Medulla oblongata (tissue), 1 donor: Measurements from ENCODE around the gene CES2.
A peak's percentile ranks its signal among the peaks of the same experiment; 100 is the strongest.
"Not testable (repeated sequence)": the region's sequence is repeated elsewhere in the genome, so short reads cannot be mapped to it uniquely, and the experiment has no call there.

Experiments
- DNase-seq: peaks from one replicate; pipeline ENCODE4 v3.0.0-alpha.2; 2015; ENCODE audit errors: extremely low spot score

Gene CES2

DNA sequence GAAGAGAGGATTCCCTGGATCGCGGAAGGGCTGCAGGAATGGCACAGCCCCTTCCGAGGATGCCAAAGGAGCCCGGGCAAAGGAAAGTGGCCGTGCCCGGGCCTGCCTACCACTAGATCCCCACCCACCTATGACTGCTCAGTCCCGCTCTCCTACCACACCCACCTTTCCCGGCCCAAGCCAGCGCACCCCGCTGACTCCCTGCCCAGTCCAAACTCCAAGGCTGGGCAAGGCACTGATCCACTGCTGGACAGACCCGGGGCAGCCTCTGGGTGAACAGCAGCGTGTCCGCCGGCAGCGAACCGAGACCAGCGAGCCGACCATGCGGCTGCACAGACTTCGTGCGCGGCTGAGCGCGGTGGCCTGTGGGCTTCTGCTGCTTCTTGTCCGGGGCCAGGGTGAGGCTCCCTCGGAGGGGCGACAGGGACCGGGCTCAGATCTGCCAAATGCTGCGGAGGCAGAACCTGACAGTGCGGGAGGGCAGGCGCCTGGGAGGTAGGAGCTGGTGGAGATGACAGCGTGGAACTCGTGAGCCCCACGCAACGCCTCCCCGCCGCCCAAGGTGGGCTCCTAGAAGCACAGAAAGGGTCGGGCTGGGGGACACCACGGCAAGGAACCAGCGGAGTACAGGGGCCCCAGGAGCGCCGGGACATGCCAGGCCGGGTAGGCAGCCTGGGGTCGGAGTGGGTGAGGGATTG is at the start of gene CES2:
Gene CES2 (plus strand): TSS at position 203 of the 698 bp plus-strand sequence. CDS start 120 bp downstream, at position 323.
- peak; percentile 21 for DNase-seq

DNA sequence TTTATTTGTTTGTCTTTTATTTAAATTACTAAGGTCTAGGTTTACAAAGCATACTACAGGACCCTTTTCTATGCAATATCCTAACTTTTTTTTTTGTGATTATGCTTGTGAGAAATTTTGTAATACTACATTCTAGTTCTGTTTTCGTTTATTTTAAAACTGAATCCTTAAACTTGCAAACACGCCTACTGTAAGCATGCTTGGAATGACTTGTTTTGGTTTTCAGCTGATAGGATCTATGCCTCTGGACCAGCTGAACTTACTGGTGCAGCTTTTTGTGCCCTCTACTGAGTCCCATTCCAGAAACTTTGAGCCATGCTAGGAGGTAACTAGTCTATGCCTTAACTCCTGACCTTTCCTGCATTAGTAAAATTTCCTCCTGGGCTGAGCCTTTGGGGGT is 49.0 kb upstream of the CES2 start:
- DNase-seq: no peak

GRCh38 chr16:66886914-66887313 is 48.4 kb upstream of the CES2 start:
- DNase-seq: no peak

DNA sequence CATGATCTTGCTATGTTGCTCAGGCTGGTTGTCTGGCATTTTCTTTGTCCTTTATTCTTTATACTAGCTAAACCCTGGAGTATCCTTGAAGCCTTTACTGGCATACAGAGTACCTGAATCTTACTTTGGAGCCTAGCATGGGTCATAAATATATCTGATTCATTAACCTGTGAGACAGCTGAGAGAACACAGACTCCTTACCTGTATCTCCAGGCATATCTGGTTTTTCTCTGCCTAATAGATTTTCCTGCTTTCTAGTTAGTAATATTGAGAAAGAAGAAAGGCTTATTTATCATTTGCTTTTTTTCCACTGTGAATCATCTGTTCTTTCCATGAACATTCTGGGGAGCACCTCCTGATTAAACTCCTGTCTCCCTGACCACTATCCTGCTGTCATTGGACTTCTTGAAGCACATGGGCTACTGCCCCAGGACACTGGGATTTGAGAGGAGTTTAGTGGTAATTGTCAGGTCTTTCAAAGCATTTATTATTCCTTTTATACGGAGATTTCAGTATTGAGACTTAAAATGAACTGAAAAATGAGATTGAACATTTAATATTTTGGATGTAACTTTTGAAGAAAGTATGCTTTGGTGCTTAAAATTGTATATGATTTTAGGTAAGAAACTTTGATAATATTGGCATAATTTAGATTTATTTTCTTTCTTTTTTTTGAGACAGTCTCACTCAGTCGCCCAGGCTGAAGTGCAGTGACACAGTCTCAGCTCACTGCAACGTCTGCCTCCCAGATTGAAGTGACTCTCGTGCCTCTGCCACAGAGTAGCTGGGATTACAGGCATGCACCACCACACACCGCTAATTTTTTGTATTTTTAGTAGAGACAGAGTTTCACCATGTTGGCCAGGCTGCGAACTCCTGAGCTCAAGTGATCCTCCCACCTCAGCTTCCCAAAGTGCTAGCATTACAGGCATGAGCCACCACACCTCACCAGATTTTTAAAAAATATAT is 46.4 kb upstream of the CES2 start:
- DNase-seq: no peak

- no peak for DNase-seq
Observed at GRCh38 chr16:66889622-66890021, 45.7 kb upstream of the CES2 start.

DNA sequence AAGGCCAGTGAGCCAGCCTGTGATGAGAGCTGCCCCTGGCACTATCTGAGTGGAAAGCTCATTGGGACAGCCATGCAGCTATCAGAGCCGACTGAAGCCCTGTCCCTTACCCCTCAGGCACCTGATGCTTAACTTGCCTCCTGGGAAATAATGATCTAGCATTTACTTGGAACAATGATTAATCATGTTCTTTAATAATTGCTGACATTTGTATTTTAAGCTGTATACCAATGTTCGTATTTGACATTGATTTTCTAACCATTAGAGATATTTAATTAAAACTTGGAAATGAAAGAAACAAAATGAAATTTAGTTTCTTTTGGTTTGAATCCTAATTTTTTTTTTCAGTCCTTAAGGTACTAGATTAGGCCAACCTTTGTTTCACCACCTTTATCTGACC is 44.5 kb upstream of the CES2 start:
- DNase-seq: no peak

DNA sequence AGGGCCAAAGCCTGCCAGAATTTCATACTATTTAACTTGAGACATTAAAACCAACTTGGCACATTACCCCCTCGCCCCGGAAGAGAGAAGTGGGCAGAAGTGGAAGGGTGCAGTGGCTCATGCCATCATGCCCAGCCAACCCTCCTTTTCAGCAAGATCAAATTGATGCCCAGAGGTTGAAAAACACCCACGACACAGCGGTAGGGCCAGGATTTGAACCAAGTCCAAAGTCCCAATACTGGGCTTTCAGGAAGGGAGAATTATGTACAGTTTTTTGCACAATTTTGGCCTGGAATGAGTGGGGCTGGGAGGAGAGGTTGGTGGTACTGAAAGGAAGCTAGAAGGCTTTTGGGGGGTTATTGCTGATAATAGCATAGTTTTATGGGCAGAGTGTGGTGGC is 44.0 kb upstream of the CES2 start:
- DNase-seq: no peak

GRCh38 chr16:66891797-66892196 is 43.5 kb upstream of the CES2 start:
- no peak for DNase-seq

GRCh38 chr16:66894055-66894454 is 41.3 kb upstream of the CES2 start:
- DNase-seq: no peak

GRCh38 chr16:66894948-66895688 is 40.2 kb upstream of the CES2 start:
- peak; percentile 90 for DNase-seq

DNA sequence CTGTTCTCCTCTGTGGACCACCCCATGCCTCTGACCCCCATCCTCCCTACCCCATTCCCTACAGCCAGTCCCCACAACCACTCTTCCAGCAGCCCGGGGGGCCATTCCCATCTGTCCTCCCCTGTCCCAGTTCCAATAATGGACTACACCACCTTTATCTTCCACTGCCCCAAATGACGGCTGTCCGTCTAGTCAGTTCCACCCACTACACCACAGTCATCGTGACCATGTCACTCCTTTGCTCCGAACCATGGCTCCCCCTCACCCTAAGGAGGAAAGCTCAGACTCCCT is 39.7 kb upstream of the CES2 start:
- no peak for DNase-seq

GRCh38 chr16:66895999-66896398 is 39.3 kb upstream of the CES2 start:
- DNase-seq: no peak

GRCh38 chr16:66896682-66897081 is 38.6 kb upstream of the CES2 start:
- not testable (repeated sequence) for DNase-seq

GRCh38 chr16:66898207-66898606 is 37.1 kb upstream of the CES2 start:
- DNase-seq: no peak

GRCh38 chr16:66898933-66899309 is 36.4 kb upstream of the CES2 start:
- no peak for DNase-seq

GRCh38 chr16:66899310-66899944 is 35.9 kb upstream of the CES2 start:
- no peak for DNase-seq

GRCh38 chr16:66899945-66900710 is 35.2 kb upstream of the CES2 start:
- DNase-seq: peak; percentile 42

- peak; percentile 76 for DNase-seq
Observed at GRCh38 chr16:66900721-66901441, 34.4 kb upstream of the CES2 start.

- DNase-seq: no peak
Observed at GRCh38 chr16:66901626-66902025, 33.7 kb upstream of the CES2 start.
